Measurements from ENCODE around the gene EPG5.

GRCh38 chr18:45916302-45916701, 50.8 kb downstream of the EPG5 start:
- TF ChIP-seq JUND (IDR thresholded peaks at IDR 0.05) (no peak), CTCF (IDR thresholded peaks at IDR 0.05; ENCODE audit: low read depth, low read length, missing input control) (no peak), YY1 (IDR thresholded peaks at IDR 0.05) (no peak)
